Heart left ventricle (tissue), 16 donors: ENCODE data around the gene DBH. TPM values are rescaled to one million over a fixed set of nuclear protein-coding genes. Genes with fewer than 3 reads are reported as not detected.

Source experiments
- ATAC-seq, 4 donors: fragments of 200-7000 bp; cut with Tn5 transposase; one replicate each; pipeline ENCODE4 v1.9.1; 2020 to 2022; ENCODE audit warnings: moderate library complexity in 4 of 4, mild to moderate bottlenecking in 3 of 4, moderate number of reproducible peaks in 1 of 4
- DNase-seq, 5 donors: peaks; one replicate each; pipeline ENCODE4 v3.0.0-alpha.2; 2020
- H3K27ac ChIP-seq, 12 donors: fragments of 200-600 bp; sonication (generic) in 4 of 12; one replicate each; pipeline versions ENCODE4 v1.5.0 to v1.8.0; 2016 to 2022; ENCODE audit warnings: mild to moderate bottlenecking in 2 of 12
- H3K27me3 ChIP-seq, 9 donors: fragments of 200-600 bp; sonication (generic) in 2 of 9; one replicate each; pipeline versions ENCODE4 v1.5.1 to v1.8.0; 2016 to 2022; ENCODE audit warnings: mild to moderate bottlenecking in 3 of 9
- H3K36me3 ChIP-seq, 9 donors: fragments of 200-600 bp; sonication (generic) in 2 of 9; one replicate each; pipeline versions ENCODE4 v1.5.0 to v1.8.0; 2018 to 2022; ENCODE audit warnings: mild to moderate bottlenecking in 2 of 9
- H3K4me1 ChIP-seq, 12 donors: fragments of 200-600 bp; sonication (generic) in 4 of 12; one replicate each; pipeline versions ENCODE4 v1.5.0 to v1.8.0; 2016 to 2022; ENCODE audit warnings: mild to moderate bottlenecking in 3 of 12
- H3K4me3 ChIP-seq, 12 donors: fragments of 200-600 bp; sonication (generic) in 4 of 12; one replicate each; pipeline versions ENCODE4 v1.5.0 to v1.8.0; 2017 to 2022; ENCODE audit warnings: mild to moderate bottlenecking in 9 of 12, moderate library complexity in 4 of 12
- H3K9me3 ChIP-seq, 12 donors: fragments of 200-600 bp; sonication (generic) in 4 of 12; one replicate each; pipeline versions ENCODE4 v1.5.0 to v1.8.0; 2016 to 2022; ENCODE audit warnings: mild to moderate bottlenecking in 1 of 12
- POLR2A ChIP-seq, 2 donors: fragments of 450-650 bp; IDR thresholded peaks; one replicate each; pipeline ENCODE4 v1.6.1; 2017; ENCODE audit warnings: antibody characterized with exemption in 2 of 2, mild to moderate bottlenecking in 2 of 2, moderate library complexity in 2 of 2
- WGBS, 4 donors: extraction: QIAGEN DNeasy Blood & Tissue Kit in 2 of 4; methylation state at CpG; one replicate each; pipeline versions ENCODE4 v1.1.5 to v1.1.7; 2013 to 2018; 5-methylcytosine and 5-hydroxymethylcytosine counted together
- intact Hi-C, 10 donors: fragments of 100-400 bp; cut with DNase I; formaldehyde crosslinking; loops; one replicate each; pipeline versions ENCODE4 v1.11.1 to v1.14.2; 2022
- polyA plus RNA-seq, 2 donors: library from polyadenylated mRNA; stranded (reverse); fragments of 200-250 nt; gene quantifications; one replicate each; pipeline ENCODE4 v1.2.3, GENCODE V29; 2013
- total RNA-seq, 9 donors: library from RNA; depleted of rRNA in 2 of 9; stranded (reverse); fragments of >200 nt in 2 of 9; fragmentation: NEBNext Ultra II Directional in 3 of 9; extraction: Animal tissue kit (Norgen Biotek cat#: 25700) in 3 of 9; gene quantifications; one replicate each; pipeline versions ENCODE4 v1.1.0 to v1.2.4, GENCODE V29; 2016 to 2023
- TF ChIP-seq, protein P1 (sequence below), 12 donors: fragments of 200-600 bp; sonication (generic) in 4 of 12; IDR thresholded peaks; one replicate each; pipeline versions ENCODE4 v1.5.0 to v1.8.0; 2018 to 2022; ENCODE audit warnings: antibody characterized with exemption in 12 of 12, mild to moderate bottlenecking in 5 of 12
- donor health status: ischemic (EF 13 %, LVEDD 7.1; RV severe dilation, severe dysfunction).
- donor health status: healthy with polysubstance abuse.
- donor health status: DM: no; HTN: yes; CAD: no.
- donor health status: DM: no; HTN: no; CAD: no.
- donor health status: ischemic (EF 25% LVEDD 6.9; RV normal size, moderate dysfunction).
- donor health status: ischemic (EF 25% LVEDD 5.7; RV mildly dilated, moderate dysfunction).
- donor health status: healthy.
- donor health status: DM: yes; HTN: yes; CAD: no.
- donor health status: ischemic (EF 35%, LVEDD 5.7; RV mildly dilated, moderate dysfunction).
- donor health status: nonischemic (EF 11% LVEDD 7.7; RV severe dilation, severe dysfunction).
- donor health status: DM: yes; HTN: yes; CAD: no.
- donor health status: PGD.
- donor health status: ischemic (EF 29% LVEDD 5.4; RV normal size, mild dysfunction).
- donor health status: nonischemic (EF 23%, LVEDD 6.1; RV moderate dilation, normal function).

Gene DBH
- total and polyA plus RNA-seq, 11 donors = 0.06 to 0.08 TPM; not detected in 9

DNA sequence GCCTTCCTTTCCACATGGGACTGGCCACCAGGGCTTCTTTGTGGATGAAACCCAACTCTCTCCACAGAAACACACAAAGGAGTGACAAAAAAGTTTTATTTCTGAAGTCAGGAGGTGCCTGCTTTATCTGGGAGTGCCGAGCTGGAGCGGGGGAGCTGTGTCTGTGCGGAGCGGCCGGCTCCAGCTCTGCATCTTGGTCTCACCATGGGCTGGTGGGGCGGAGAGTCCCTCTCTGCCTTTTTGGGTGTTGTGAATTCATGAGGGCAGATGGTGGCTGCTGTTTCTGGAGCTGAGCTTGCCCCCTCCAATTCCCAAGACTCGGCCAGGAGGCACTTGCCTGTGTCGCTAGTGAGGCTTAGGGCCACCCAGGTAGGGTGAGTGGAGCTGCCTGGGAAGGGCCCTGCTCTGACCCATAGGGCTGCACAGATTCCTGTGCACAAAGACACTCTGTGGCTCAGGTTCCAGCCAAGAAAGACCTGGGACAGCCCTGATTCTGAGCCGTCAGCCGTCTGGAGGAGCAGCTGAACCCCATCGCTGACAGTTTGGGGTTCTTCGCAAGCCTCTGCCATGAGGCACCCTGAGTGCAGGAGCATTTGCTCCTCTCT is 1.4 kb downstream of the DBH start:
- no peaks in the 10 kb centered on the region for H3K36me3 ChIP-seq
- TF ChIP-seq, protein P1, sequence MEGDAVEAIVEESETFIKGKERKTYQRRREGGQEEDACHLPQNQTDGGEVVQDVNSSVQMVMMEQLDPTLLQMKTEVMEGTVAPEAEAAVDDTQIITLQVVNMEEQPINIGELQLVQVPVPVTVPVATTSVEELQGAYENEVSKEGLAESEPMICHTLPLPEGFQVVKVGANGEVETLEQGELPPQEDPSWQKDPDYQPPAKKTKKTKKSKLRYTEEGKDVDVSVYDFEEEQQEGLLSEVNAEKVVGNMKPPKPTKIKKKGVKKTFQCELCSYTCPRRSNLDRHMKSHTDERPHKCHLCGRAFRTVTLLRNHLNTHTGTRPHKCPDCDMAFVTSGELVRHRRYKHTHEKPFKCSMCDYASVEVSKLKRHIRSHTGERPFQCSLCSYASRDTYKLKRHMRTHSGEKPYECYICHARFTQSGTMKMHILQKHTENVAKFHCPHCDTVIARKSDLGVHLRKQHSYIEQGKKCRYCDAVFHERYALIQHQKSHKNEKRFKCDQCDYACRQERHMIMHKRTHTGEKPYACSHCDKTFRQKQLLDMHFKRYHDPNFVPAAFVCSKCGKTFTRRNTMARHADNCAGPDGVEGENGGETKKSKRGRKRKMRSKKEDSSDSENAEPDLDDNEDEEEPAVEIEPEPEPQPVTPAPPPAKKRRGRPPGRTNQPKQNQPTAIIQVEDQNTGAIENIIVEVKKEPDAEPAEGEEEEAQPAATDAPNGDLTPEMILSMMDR (IDR thresholded peaks at IDR 0.05) = no peak
- TF ChIP-seq POLR2A (IDR thresholded peaks at IDR 0.05) = no peak
- 66 to 81% (median 78%) methylated on average over 10 to 12 of the region's 12 CpGs for WGBS, 4 donors

DNA sequence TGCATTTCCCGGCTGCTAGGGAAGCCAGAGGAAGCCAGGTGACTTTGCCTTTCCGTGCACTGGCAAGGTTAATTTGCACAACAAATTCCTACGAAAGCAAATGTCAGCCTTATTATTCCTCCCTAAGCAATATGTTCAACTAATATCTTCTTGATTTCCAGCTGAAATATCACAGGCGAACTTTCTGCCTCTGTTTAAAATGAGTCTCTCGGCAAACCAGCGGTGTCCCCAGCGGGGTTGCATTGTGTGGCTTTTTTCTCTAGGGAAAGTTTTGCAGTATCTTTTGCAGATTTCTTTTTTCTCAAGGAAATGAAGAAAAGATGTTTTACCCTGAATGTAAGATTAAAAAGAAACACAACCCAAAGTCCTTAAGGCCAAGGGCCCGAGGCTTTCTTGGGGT is 1.9 kb downstream of the DBH start:
- H3K4me3 ChIP-seq = no peak overlapping the region
- DNase-seq = no peak

More for the DNA sequence above, 1.4 kb downstream of the DBH start:
- ATAC-seq = no peak
- H3K27me3 ChIP-seq = peaks cover 0 to 13% (median 0%) of the 10 kb centered on the region in 9 donors
- no peaks in the 10 kb centered on the region for H3K4me1 ChIP-seq
- no peaks in the 10 kb centered on the region for H3K9me3 ChIP-seq
- intact Hi-C loops = no loop called here
- DNase-seq = no peak
- H3K4me3 ChIP-seq = no peak overlapping the region
- H3K27ac ChIP-seq = no peak overlapping the region

DNA sequence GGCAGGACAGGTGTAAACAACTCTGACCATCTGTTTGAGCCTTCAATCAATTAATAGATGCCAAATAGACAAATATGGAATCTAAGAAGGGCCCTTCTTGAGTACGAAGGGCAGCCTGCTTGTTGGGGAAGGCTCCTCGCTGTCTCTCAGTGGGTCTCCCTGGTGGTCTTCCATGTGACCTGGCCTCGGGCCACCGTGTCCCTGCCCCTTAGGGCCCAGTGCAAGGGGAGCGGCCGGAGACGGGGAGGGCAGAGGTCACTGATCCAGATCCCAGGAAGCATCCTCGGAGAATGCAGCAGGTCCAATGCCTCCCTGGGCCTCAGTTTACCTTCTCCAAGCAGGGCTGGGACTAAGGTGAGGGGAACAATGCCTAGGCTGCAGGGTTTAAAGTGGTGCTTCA is 2.5 kb downstream of the DBH start:
- 60 to 87% (median 74%) methylated on average over 8 of the region's 8 CpGs for whole genome bisulfite sequencing, 4 donors
- intact Hi-C loops = no loop called here
- no peak for DNase-seq
- Histone ChIP-seq H3K4me3 (no peak overlapping the region), H3K36me3 (no peaks in the 10 kb centered on the region), H3K4me1 (no peaks in the 10 kb centered on the region), H3K9me3 (no peaks in the 10 kb centered on the region), H3K27ac (no peak overlapping the region), H3K27me3 (peaks cover 0 to 11% (median 0%) of the 10 kb centered on the region in 9 donors)
- no peak for ATAC-seq
- no peak for TF ChIP-seq POLR2A (IDR thresholded peaks at IDR 0.05)
- TF ChIP-seq, protein P1 (IDR thresholded peaks at IDR 0.05) = no peak

More for the DNA sequence above, 1.9 kb downstream of the DBH start:
- WGBS, 4 donors = 61 to 73% (median 69%) methylated on average over 7 to 8 of the region's 8 CpGs
- intact Hi-C loops = no loop called here
- no peaks in the 10 kb centered on the region for H3K9me3 ChIP-seq
- no peak for ATAC-seq
- no peaks in the 10 kb centered on the region for H3K36me3 ChIP-seq
- no peaks in the 10 kb centered on the region for H3K4me1 ChIP-seq
- no peak overlapping the region for H3K27ac ChIP-seq
- TF ChIP-seq, protein P1 (IDR thresholded peaks at IDR 0.05) = no peak
- no peak for TF ChIP-seq POLR2A (IDR thresholded peaks at IDR 0.05)
- peaks cover 0 to 13% (median 0%) of the 10 kb centered on the region in 9 donors for H3K27me3 ChIP-seq

DNA sequence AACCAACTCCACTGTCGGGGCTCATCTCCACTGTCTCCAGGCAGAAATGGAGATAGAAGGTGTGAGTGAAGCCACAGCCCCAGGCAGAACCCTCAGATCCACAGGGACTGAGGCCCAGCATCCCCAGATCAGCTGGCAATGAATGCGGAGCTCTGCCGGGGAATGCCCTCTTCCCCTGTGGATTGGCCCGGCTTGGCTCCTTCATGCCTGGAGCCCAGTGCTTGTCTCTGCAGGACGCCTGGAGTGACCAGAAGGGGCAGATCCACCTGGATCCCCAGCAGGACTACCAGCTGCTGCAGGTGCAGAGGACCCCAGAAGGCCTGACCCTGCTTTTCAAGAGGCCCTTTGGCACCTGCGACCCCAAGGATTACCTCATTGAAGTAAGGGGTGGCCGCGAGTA is 3.5 kb downstream of the DBH start:
- no peak for TF ChIP-seq POLR2A (IDR thresholded peaks at IDR 0.05)
- TF ChIP-seq, protein P1 (IDR thresholded peaks at IDR 0.05) = no peak
- DNase-seq = no peak
- H3K36me3 ChIP-seq = no peaks in the 10 kb centered on the region
- H3K4me3 ChIP-seq = no peak overlapping the region
- WGBS, 4 donors = 87 to 93% (median 88%) methylated on average over 4 to 8 of the region's 8 CpGs
- H3K27ac ChIP-seq = no peak overlapping the region
- intact Hi-C loops = no loop called here
- H3K9me3 ChIP-seq = no peaks in the 10 kb centered on the region
- peaks cover 0 to 5% (median 0%) of the 10 kb centered on the region in 9 donors for H3K27me3 ChIP-seq
- no peaks in the 10 kb centered on the region for H3K4me1 ChIP-seq
- no peak for ATAC-seq
